NCI-H2029 (cell line): ENCODE measurements around the gene AGBL1.
"Not testable (repeated sequence)": the region's sequence is repeated elsewhere in the genome, so short reads cannot be mapped to it uniquely, and the experiment has no call there.

Source experiments
- DNase-seq: peaks from one replicate; lab custom pipeline; 2025; lab: John Stamatoyannopoulos, UW

The AGBL1 gene

DNA sequence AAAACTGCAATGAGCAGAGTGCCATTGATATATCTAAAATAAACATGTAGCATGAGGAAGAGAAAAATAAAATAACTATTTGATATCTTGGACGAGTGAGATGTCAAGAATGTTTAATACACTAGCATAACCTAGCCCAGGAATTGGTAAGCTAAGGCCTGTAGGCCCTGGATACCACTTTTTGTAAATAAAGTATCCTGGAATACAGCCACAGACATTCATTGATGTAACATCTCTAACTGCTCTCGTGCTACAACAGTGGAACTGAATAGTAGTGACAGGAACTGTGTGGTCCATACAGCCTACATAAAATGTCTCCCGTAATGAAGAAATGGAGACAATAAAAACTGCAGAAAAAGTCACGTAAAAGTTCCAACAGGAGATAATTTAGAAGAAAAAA, 869.0 kb downstream of the AGBL1 start:
- no peak for DNase-seq

DNA sequence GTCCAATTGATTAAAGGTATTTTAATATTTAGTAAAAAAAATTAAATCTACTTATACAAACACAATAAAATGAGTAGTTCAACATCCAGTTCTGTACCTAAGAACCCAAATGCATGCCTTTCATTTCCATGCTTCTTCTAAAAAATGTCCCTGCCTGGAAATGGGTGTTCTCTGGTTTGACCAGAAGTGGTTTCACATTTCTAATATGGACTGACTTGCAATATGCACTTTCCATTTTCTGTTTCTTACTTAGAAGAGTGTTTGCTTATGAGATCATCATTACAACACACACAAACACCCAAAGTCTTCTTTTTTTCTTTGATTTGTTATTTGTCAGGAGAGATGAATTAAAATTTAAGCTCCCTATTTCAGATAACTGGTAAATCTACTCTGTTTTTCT, 879.6 kb downstream of the AGBL1 start:
- no peak for DNase-seq

- DNase-seq, result no peak
These were observed 882.0 kb downstream of the AGBL1 start for GRCh38 chr15:86961669-86962068.

DNA sequence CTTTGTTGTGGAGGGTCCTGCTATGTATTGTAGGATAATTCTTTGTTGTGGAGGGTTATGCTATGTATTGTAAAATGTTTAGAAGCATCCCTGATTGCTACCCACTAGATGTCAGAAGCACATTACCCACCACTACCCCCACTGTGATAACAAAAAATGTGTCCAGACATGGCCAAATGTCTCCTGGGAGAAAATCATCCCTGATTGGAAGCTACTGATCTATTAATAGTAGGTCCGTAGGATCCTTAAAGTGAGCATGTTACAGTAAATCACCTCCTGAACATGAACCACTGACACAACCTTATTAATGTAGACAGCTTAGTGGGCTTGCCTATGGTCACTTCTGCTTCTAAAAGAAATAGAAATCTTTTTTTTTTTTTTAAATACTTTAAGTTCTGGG, 884.6 kb downstream of the AGBL1 start:
- DNase-seq, result no peak

DNA sequence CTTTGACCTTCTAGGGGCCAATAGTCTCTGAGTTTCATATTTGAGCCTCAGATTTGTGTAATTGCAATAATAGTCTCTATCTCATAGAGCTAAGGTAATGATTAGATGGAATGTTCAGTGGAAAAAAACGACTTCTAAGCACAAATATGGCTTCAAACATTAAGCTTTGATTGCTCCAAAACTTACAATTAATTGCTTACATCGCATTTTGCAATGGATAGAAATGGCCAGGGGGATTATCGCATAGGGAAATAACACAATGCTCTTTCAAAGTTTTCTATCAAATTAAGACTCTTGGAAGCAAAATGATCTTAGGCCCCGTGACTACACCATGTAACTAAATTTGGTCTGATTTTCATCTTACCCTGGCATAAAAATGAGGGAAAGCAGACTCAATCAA, 888.6 kb downstream of the AGBL1 start:
- DNase-seq, result no peak

GRCh38 chr15:86969364-86969763, 889.7 kb downstream of the AGBL1 start:
- DNase-seq, result no peak

- DNase-seq, result no peak
These were observed 893.7 kb downstream of the AGBL1 start for GRCh38 chr15:86973284-86973844.

DNA sequence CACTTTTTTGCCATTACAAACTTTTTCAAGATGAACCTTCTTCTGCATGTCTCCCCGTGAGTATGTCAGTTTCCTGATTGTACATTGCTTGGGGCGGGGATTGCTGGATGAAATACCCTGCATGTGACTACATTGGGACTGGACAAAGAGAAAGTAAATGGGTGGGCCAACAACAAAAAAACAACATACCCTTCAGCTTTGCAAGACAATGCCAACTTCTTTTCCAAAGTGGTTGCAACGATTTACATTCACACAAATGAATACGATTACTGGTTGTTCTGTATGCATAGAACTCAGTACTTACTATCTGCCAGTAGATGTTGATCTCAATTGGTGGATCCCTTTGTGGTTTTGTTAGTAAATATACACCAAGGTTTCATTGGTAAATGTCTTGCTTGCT, 908.4 kb downstream of the AGBL1 start:
- DNase-seq, result no peak

- DNase-seq, result no peak
These were observed 942.1 kb downstream of the AGBL1 start for GRCh38 chr15:87021751-87022150.

DNA sequence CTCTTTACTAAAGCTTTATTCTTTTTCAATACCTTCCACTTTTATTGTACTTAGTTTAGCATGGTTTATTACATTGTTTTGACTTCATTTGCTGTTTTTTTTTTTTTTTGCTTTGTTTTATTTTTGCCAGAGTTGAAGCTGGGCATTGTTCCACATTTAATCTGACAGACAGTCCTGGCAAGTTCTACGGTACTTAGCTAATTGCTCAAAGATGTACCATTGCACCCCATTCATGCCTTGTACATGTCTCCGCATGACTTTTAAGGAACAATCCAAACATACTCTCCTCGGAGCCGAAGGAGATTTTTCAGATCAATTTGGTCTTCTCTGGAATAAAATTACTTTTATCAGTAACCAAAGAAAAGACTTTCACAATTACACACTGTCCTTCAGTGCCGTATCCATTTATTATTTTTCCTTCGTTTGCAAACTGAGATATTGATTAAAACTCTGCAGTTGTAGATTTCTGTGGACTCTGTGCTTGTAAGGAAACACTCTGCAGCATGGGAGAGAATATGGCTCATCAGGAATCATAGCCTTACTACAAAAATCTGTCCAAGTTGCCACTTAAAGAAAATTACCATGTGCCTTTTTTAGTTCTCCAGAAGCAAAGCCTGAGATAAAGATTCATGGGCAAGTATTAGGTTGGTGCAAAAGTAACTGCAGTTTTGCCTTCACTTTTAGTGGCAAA, 952.0 kb downstream of the AGBL1 start:
- no peak for DNase-seq

- DNase-seq, result no peak
These were observed 952.6 kb downstream of the AGBL1 start for GRCh38 chr15:87032295-87032694.

- DNase-seq, result no peak
These were observed 953.4 kb downstream of the AGBL1 start for GRCh38 chr15:87033056-87033455.

DNA sequence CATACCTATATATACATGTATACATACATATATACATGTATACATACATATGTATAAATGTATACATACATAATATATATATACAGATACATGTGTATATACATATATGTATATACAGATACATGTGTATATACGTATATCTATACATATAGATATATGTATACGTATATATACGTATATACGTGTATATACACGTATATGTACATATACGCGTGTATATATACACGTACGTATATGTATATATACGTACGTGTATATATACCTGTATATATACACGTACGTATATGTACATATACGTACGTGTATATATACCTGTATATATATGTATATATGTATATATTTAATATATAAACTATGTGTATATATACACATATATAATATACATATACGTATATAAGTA, 955.2 kb downstream of the AGBL1 start:
- no peak for DNase-seq

DNA sequence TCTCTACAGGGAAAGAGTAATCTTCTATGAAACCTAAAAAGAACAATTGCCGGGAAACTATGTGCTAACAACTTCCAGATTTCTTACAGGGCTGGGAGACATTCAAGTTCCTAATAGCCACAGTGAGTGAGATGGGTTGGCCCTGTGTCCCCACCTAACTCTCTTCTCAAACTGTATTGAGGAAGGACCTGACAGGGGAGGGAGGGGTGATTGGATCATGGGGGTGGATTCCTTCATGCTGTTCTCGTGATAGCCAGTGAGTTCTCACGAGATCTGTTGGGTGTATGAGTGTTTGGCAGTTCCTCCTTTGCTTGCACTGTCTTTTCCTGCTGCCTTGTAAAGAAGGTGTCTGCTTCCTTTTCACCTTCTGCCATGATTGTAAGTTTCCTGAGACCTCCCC, 958.7 kb downstream of the AGBL1 start:
- DNase-seq, result no peak

DNA sequence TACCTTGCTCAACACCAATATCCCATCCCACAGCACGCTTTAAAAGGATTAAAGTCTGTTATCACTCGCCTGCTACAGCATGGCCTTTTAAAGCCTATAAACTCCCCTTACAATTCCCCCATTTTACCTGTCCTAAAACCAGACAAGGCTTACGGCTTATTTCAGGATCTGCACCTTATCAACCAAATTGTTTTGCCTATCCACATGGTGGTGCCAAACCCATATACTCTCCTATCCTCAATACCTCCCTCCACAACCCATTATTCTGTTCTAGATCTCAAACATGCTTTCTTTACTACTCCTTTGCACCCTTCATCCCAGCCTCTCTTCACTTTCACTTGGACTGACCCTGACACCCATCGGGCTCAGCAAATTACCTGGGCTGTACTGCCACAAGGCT, 962.9 kb downstream of the AGBL1 start:
- DNase-seq, result not testable (repeated sequence)

- no peak for DNase-seq
These were observed 966.1 kb downstream of the AGBL1 start for GRCh38 chr15:87045746-87046145.

DNA sequence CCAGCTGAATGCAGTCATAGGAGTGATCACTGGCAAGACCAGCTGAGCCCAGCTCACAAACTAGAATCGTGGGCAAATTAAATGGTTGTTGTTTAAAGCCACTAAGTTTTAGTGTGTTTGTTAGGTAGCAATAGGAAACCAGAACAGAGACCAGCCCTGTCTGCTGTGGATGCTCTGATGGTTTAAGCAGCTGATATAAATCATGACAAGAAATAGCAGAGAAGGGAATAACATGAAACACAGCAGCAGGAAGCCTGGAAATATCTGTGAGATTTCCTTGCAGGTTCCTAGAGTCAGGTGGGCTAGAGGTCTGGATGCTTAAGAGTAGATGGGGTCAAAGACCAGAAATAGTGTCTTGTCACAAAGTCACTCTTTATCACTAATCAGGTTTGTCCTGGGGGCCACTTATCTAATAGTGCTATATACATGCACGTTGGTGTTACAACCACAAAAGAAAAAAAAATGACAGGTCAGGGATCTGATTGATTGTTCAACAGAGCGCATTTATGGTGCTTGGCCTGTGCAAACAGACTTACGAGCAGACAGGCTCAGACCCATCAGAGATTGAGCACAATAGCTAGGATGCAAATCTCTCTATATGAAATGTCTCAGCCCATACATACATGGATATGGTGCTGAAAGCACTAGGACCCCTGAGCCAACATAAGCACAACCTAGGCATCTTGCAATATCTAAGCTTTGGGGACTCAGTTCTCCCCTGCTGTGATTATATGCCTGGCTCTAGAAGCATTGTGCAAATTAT, 967.7 kb downstream of the AGBL1 start:
- no peak for DNase-seq
